SH-SY5Y (cell line): ENCODE results near the gene DPYD.

Experiments
- GATA2 ChIP-seq: IDR thresholded peaks from 2 replicates; pipeline ENCODE4 v1.6.1; 2011; ENCODE audit warnings: mild to moderate bottlenecking, low read depth, low read length
- GATA3 ChIP-seq: IDR thresholded peaks from 2 replicates; pipeline ENCODE4 v1.6.1; 2011; ENCODE audit warnings: low read depth, mild to moderate bottlenecking, low read length, moderate library complexity

Gene DPYD

GRCh38 chr1:97238816-97239215 lies 682.0 kb downstream of the DPYD start:
- TF ChIP-seq GATA2, result no peak
- TF ChIP-seq GATA3, result no peak

GRCh38 chr1:97212671-97213070 lies 708.2 kb downstream of the DPYD start:
- TF ChIP-seq GATA3 (no peak), GATA2 (no peak)

GRCh38 chr1:97210307-97210706 lies 710.5 kb downstream of the DPYD start:
- TF ChIP-seq GATA3, result no peak
- TF ChIP-seq GATA2, result no peak

GRCh38 chr1:97209381-97209957 lies 711.4 kb downstream of the DPYD start:
- TF ChIP-seq GATA3, result no peak
- no peak for TF ChIP-seq GATA2

GRCh38 chr1:97207868-97208267 lies 713.0 kb downstream of the DPYD start:
- TF ChIP-seq GATA3, result no peak
- TF ChIP-seq GATA2, result no peak

GRCh38 chr1:97204468-97204867 lies 716.4 kb downstream of the DPYD start:
- TF ChIP-seq GATA2 (no peak), GATA3 (no peak)

- TF ChIP-seq GATA3 (peak; percentile 71), GATA2 (peak; percentile 78)
Observed at GRCh38 chr1:97202481-97203380, 718.1 kb downstream of the DPYD start.

- no peak for TF ChIP-seq GATA2
- TF ChIP-seq GATA3, result no peak
Observed at GRCh38 chr1:97201641-97202040, 719.2 kb downstream of the DPYD start.

GRCh38 chr1:97200595-97200994 lies 720.2 kb downstream of the DPYD start:
- no peak for TF ChIP-seq GATA3
- no peak for TF ChIP-seq GATA2

- TF ChIP-seq GATA2 (no peak), GATA3 (no peak)
Observed at GRCh38 chr1:97196825-97197516, 723.9 kb downstream of the DPYD start.

GRCh38 chr1:97192872-97193572 lies 727.8 kb downstream of the DPYD start:
- no peak for TF ChIP-seq GATA2
- no peak for TF ChIP-seq GATA3

- TF ChIP-seq GATA2 (no peak), GATA3 (no peak)
Observed at GRCh38 chr1:97190326-97190725, 730.5 kb downstream of the DPYD start.

- TF ChIP-seq GATA3 (no peak), GATA2 (no peak)
Observed at GRCh38 chr1:97186381-97186780, 734.5 kb downstream of the DPYD start.

GRCh38 chr1:97174039-97174704 lies 746.7 kb downstream of the DPYD start:
- TF ChIP-seq GATA2, result peak; percentile 64
- TF ChIP-seq GATA3, result peak; percentile 78
